A673 (cell line): ENCODE data around the gene CAPN2. TPM values are rescaled to one million over a fixed set of nuclear protein-coding genes. Genes with fewer than 3 reads are reported as not detected.

Experiments
- BruUV-seq: library from RNA; stranded (reverse); fragments of 400-500 nt; replicated peaks from 2 replicates; lab custom pipeline; 2021; lab: Mats Ljungman, UMichigan
- CTCF ChIA-PET: fragments of 300-600 bp; sonication (Branson Sonifier 250); formaldehyde crosslinking; loops from one replicate; lab custom pipeline; 2022; ENCODE audit warnings: antibody characterized with exemption; lab: Charles Lee
- POLR2A ChIA-PET: fragments of 300-600 bp; sonication (Branson Sonifier 250); formaldehyde crosslinking; loops from one replicate; lab custom pipeline; 2022; ENCODE audit warnings: antibody characterized with exemption; ENCODE audit not compliant: low non-redundant PET; lab: Charles Lee
- DNase-seq: peaks from one replicate; pipeline ENCODE4 v3.0.0-alpha.2; 2015; ENCODE audit warnings: low spot score
- H3K27ac ChIP-seq: fragments of 200-600 bp; sonication (generic); 2 replicates; pipeline ENCODE4 v1.5.1; 2016; ENCODE audit warnings: mixed run types, low read depth, mild to moderate bottlenecking, mixed read lengths, antibody characterized with exemption, low read length; ENCODE audit not compliant: poor library complexity, severe bottlenecking
- H3K27me3 ChIP-seq: fragments of 200-600 bp; sonication (generic); replicated peaks from 2 replicates; pipeline ENCODE4 v1.6.1; 2017; ENCODE audit warnings: mixed run types, low read depth, mild to moderate bottlenecking, mixed read lengths, antibody characterized with exemption, low read length; ENCODE audit not compliant: insufficient read depth, poor library complexity
- H3K36me3 ChIP-seq: fragments of 200-600 bp; sonication (generic); 2 replicates; pipeline ENCODE4 v1.6.1; 2016; ENCODE audit warnings: mixed run types, mild to moderate bottlenecking, mixed read lengths, antibody characterized with exemption, low read length; ENCODE audit not compliant: insufficient read depth, poor library complexity, severe bottlenecking
- H3K4me1 ChIP-seq: fragments of 200-600 bp; sonication (generic); 2 replicates; pipeline ENCODE4 v1.6.1; 2017; ENCODE audit warnings: mixed run types, mild to moderate bottlenecking, mixed read lengths, antibody characterized with exemption, low read length; ENCODE audit not compliant: insufficient read depth, poor library complexity, severe bottlenecking
- H3K4me3 ChIP-seq: fragments of 200-600 bp; sonication (generic); 2 replicates; pipeline ENCODE4 v1.5.1; 2016; ENCODE audit warnings: low read depth, mixed run types, mild to moderate bottlenecking, mixed read lengths, low read length; ENCODE audit not compliant: poor library complexity, severe bottlenecking
- H3K9me3 ChIP-seq: fragments of 200-600 bp; sonication (generic); 2 replicates; pipeline ENCODE4 v1.6.1; 2016; ENCODE audit warnings: mixed run types, low read depth, mild to moderate bottlenecking, mixed read lengths, antibody characterized with exemption, low read length; ENCODE audit not compliant: poor library complexity, severe bottlenecking
- EZH2 ChIP-seq: fragments of 200-600 bp; sonication (generic); IDR thresholded peaks from 2 replicates; pipeline ENCODE4 v1.6.1; 2017; ENCODE audit warnings: borderline replicate concordance, low read depth, mild to moderate bottlenecking, mixed read lengths, antibody characterized with exemption, low read length; ENCODE audit not compliant: poor library complexity, severe bottlenecking
- intact Hi-C: fragments of 100-400 bp; cut with micrococcal nuclease; formaldehyde crosslinking; loops from one replicate; pipeline ENCODE4 v1.10.0; 2022; ENCODE audit not compliant: unreplicated experiment
- total RNA-seq: library from RNA; stranded (reverse); gene quantifications from 2 replicates; pipeline ENCODE4 v1.2.3, GENCODE V29; 2021
- TF ChIP-seq, protein P1 (sequence below): fragments of 300-800, 200-600 bp; sonication (generic); conservative IDR thresholded peaks from 2 replicates; pipeline ENCODE4 v1.5.1; 2017; ENCODE audit warnings: low read depth, mild to moderate bottlenecking, antibody characterized with exemption, low read length, moderate library complexity, mixed read lengths

The CAPN2 gene
- total RNA-seq, 1 experiment from 2014 or later: 137 TPM

DNA sequence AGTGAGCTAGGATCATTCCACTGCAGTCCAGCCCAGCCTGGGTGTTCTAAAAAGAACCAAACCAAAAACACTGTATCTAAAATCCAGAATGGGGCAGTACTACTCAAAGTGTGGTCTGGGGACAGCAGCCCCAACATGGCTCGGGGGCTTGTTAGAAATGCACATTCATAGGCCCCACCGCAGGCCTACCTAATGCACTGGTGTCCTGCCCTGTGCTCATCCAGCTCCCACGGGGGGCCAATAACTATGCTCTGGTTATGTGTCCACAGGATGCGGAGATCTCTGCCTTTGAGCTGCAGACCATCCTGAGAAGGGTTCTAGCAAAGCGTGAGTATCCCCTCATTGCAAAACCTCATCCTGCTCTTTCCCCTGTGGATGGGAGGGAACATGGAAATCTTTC lies 51.5 kb downstream of the CAPN2 start:
- ChIA-PET CTCF (no interaction called here), POLR2A (no interaction called here)
- H3K4me1 ChIP-seq: no peaks in the 10 kb centered on the region
- intact Hi-C loops: no loop called here
- peaks cover 22% of the 10 kb centered on the region for H3K36me3 ChIP-seq
- no peak for DNase-seq
- H3K27ac ChIP-seq: no peak overlapping the region
- no peak overlapping the region for H3K4me3 ChIP-seq
- no TSS peak for BruUV-seq
- H3K9me3 ChIP-seq: no peaks in the 10 kb centered on the region
- H3K27me3 ChIP-seq: no peaks in the 10 kb centered on the region
- TF ChIP-seq, protein P1, sequence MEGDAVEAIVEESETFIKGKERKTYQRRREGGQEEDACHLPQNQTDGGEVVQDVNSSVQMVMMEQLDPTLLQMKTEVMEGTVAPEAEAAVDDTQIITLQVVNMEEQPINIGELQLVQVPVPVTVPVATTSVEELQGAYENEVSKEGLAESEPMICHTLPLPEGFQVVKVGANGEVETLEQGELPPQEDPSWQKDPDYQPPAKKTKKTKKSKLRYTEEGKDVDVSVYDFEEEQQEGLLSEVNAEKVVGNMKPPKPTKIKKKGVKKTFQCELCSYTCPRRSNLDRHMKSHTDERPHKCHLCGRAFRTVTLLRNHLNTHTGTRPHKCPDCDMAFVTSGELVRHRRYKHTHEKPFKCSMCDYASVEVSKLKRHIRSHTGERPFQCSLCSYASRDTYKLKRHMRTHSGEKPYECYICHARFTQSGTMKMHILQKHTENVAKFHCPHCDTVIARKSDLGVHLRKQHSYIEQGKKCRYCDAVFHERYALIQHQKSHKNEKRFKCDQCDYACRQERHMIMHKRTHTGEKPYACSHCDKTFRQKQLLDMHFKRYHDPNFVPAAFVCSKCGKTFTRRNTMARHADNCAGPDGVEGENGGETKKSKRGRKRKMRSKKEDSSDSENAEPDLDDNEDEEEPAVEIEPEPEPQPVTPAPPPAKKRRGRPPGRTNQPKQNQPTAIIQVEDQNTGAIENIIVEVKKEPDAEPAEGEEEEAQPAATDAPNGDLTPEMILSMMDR: no peak
- TF ChIP-seq EZH2: no peak

DNA sequence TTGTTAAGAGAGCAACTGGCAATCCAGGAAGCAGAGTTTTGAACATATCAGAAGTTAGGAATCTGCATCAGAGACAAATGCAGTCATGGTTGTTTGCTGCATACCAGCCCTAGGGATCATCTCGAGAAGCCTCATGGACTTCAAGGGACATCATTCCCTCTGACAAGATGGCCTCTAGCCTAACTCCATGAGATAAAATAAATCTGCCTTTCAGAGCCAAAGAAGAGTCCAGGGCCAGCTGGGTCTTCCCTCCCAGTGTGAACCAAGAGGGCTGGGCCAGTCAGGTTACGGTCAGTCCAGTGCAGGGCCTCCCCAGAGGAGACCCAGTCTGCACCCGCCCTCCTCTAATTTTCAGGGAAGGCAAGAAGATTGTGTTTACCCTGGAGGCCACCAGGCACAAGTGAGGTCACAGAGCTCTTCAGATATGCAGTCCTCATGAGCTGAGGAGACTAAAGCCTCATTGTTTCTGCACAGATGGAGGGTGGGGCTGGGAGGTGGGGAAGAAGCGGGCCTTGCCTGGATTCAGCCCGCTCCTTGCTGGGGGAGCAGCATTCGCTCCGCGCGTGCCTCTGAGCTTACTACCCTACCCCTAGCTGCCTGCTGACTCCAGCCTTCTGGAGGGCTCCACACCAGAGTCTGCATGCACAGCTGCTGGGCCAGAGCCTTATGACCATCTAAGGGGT lies 52.8 kb downstream of the CAPN2 start:
- CTCF ChIA-PET: no interaction called here
- Histone ChIP-seq H3K36me3 (peaks cover 29% of the 10 kb centered on the region), H3K9me3 (no peaks in the 10 kb centered on the region), H3K27me3 (no peaks in the 10 kb centered on the region), H3K4me3 (no peak overlapping the region), H3K4me1 (no peaks in the 10 kb centered on the region), H3K27ac (no peak overlapping the region)
- POLR2A ChIA-PET: no interaction called here
- TF ChIP-seq EZH2: no peak
- TF ChIP-seq, protein P1: no peak
- DNase-seq: no peak
- no TSS peak for BruUV-seq
- intact Hi-C loops: no loop called here

DNA sequence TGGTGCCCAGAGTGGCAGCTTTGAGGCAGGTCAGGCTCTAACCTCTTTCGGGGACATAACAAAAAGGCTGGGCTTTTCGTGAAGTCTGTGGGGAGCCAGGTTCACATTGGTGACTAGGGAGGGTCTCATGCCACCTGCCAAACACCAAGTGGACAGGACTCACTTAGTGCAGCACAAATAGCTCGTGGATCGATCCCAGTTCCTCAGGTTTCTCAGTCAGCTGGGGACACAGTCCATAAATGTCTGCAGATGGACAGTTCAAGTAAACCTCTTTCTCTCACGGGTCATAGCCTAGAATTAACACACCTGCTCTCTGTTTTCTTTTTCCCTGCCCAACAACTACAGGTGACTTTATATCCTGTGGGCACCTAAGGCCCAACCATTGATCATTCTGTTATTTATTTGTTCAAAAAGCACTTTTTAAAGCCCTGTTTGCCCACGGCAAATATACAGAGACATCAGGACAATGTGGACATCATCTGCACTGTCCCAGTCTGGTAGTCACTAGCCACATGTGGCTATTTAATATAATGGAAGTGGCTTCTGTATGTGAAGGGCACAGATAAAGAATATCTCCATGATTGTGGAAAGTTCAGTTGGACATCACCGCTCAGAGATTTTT lies 53.5 kb downstream of the CAPN2 start:
- no peaks in the 10 kb centered on the region for H3K9me3 ChIP-seq
- DNase-seq: no peak
- no peaks in the 10 kb centered on the region for H3K4me1 ChIP-seq
- TF ChIP-seq EZH2: no peak
- TF ChIP-seq, protein P1: no peak
- POLR2A ChIA-PET: no interaction called here
- no TSS peak for BruUV-seq
- no peak overlapping the region for H3K27ac ChIP-seq
- no peak overlapping the region for H3K4me3 ChIP-seq
- no peaks in the 10 kb centered on the region for H3K27me3 ChIP-seq
- intact Hi-C loops: no loop called here
- CTCF ChIA-PET: no interaction called here
- H3K36me3 ChIP-seq: peaks cover 36% of the 10 kb centered on the region
